Sigmoid colon (tissue), 7 donors: ENCODE results near the gene LENEP. TPM values are rescaled to one million over a fixed set of nuclear protein-coding genes. Genes with fewer than 3 reads are reported as not detected.

Source experiments
- DNase-seq: peaks from one replicate; pipeline ENCODE4 v3.0.0-alpha.2; 2019
- H3K27ac ChIP-seq, 4 donors: fragments of 200-600 bp; sonication (generic); one replicate each; pipeline ENCODE4 v1.5.1; 2016 to 2019; ENCODE audit warnings: mild to moderate bottlenecking in 1 of 4
- H3K27me3 ChIP-seq, 3 donors: fragments of 200-600 bp; sonication (generic); one replicate each; pipeline ENCODE4 v1.5.1; 2019; ENCODE audit warnings: mild to moderate bottlenecking in 1 of 3
- H3K36me3 ChIP-seq, 4 donors: fragments of 200-600 bp; sonication (generic); one replicate each; pipeline ENCODE4 v1.5.1; 2016 to 2019
- H3K4me1 ChIP-seq, 4 donors: fragments of 200-600 bp; sonication (generic); one replicate each; pipeline ENCODE4 v1.5.1; 2017 to 2019
- H3K4me3 ChIP-seq, 4 donors: fragments of 200-600 bp; sonication (generic); one replicate each; pipeline ENCODE4 v1.5.1; 2017 to 2019; ENCODE audit warnings: mild to moderate bottlenecking in 2 of 4, moderate library complexity in 1 of 4
- H3K9me3 ChIP-seq, 4 donors: fragments of 200-600 bp in 3 of 4; sonication (generic) in 3 of 4; one replicate each; pipeline versions ENCODE4 v1.5.1 to v1.6.1; 2013 to 2019
- CTCF ChIP-seq, 4 experiments: fragments of 450-650 bp in 3 of 4; fragments of 200-600 bp in 1 of 4; IDR thresholded peaks; one replicate each; pipeline ENCODE4 v1.5.1; 2016 to 2019; ENCODE audit warnings: antibody characterized with exemption in 4 of 4, mild to moderate bottlenecking in 3 of 4, moderate library complexity in 2 of 4
- EP300 ChIP-seq, 4 donors: sonication (generic); formaldehyde crosslinking; IDR thresholded peaks; one replicate each; pipeline ENCODE4 v1.6.1; 2017; ENCODE audit warnings: antibody characterized with exemption in 4 of 4
- POLR2A ChIP-seq, 2 donors: fragments of 450-650 bp; IDR thresholded peaks; one replicate each; pipeline ENCODE4 v1.6.1; 2016; ENCODE audit warnings: antibody characterized with exemption in 2 of 2, mild to moderate bottlenecking in 2 of 2, moderate library complexity in 2 of 2
- POLR2AphosphoS5 ChIP-seq, 4 donors: sonication (generic); formaldehyde crosslinking; IDR thresholded peaks; one replicate each; pipeline ENCODE4 v1.6.1; 2017; ENCODE audit warnings: antibody characterized with exemption in 4 of 4
- WGBS, 2 donors: extraction: QIAGEN DNeasy Blood & Tissue Kit; methylation state at CpG; one replicate each; pipeline ENCODE4 v1.1.7; 2013; 5-methylcytosine and 5-hydroxymethylcytosine counted together
- intact Hi-C: fragments of 100-400 bp; cut with DNase I; formaldehyde crosslinking; loops from one replicate; pipeline ENCODE4 v1.15.1; 2023
- polyA plus RNA-seq, 3 donors: library from polyadenylated mRNA; stranded (reverse); fragments of 200-250 nt; gene quantifications; one replicate each; pipeline ENCODE4 v1.2.3, GENCODE V29; 2013
- total RNA-seq, 4 donors: library from RNA; depleted of rRNA; stranded (reverse); fragments of >200 nt; gene quantifications; one replicate each; pipeline ENCODE4 v1.1.0, GENCODE V29; 2016
- donor health status: healthy with polysubstance abuse.
- donor health status: Bipolar disorder and iron deficiency.
- donor health status: healthy.

The LENEP gene
- total and polyA plus RNA-seq, 7 donors, result 0.39 TPM; not detected in 6

- intact Hi-C loops, result no loop called here
- no peak overlapping the region for H3K27ac ChIP-seq
- no peak for DNase-seq
- TF ChIP-seq EP300 (IDR thresholded peaks at IDR 0.05) (no peak), CTCF (IDR thresholded peaks at IDR 0.05) (no peak), POLR2A (IDR thresholded peaks at IDR 0.05) (no peak), POLR2AphosphoS5 (IDR thresholded peaks at IDR 0.05) (no peak)
- no peaks in the 10 kb centered on the region for H3K4me1 ChIP-seq
- H3K36me3 ChIP-seq, result no peaks in the 10 kb centered on the region
- WGBS, 2 donors, result 92% methylated on average over 12 of the region's 12 CpGs
- H3K27me3 ChIP-seq, result no peaks in the 10 kb centered on the region
- no peak overlapping the region for H3K4me3 ChIP-seq
- no peaks in the 10 kb centered on the region for H3K9me3 ChIP-seq
Measured at GRCh38 chr1:155032886-155033285, 39.5 kb downstream of the LENEP start.

GRCh38 chr1:155033524-155033923, 40.1 kb downstream of the LENEP start, which contains the start of the genes DCST1 and DCST2:
TSS of gene DCST1 (plus strand) at chr1:155033824. CDS start at chr1:155034037, 213 bp downstream.
TSS of gene DCST2 (minus strand) at chr1:155033781. CDS start at chr1:155033701, 80 bp downstream.
- TF ChIP-seq CTCF (IDR thresholded peaks at IDR 0.05) (no peak), POLR2A (IDR thresholded peaks at IDR 0.05) (no peak), EP300 (IDR thresholded peaks at IDR 0.05) (no peak), POLR2AphosphoS5 (IDR thresholded peaks at IDR 0.05) (no peak)
- Histone ChIP-seq H3K4me1 (peaks cover 0 to under 1% (median 0%) of the 10 kb centered on the region in 4 donors), H3K9me3 (no peaks in the 10 kb centered on the region), H3K27ac (no peak within 1 kb of the TSS), H3K27me3 (no peaks in the 10 kb centered on the region), H3K4me3 (no peak within 1 kb of the TSS), H3K36me3 (no peaks in the 10 kb centered on the region)
- DNase-seq, result no peak
- WGBS, 2 donors, result 95 to 96% methylated on average over 9 of the region's 9 CpGs
- intact Hi-C loops, result no loop called here

- no peaks in the 10 kb centered on the region for H3K27me3 ChIP-seq
- H3K9me3 ChIP-seq, result no peaks in the 10 kb centered on the region
- WGBS, 2 donors, result 87 to 89% methylated on average over 20 of the region's 20 CpGs
- H3K4me3 ChIP-seq, result no peak overlapping the region
- no peak for TF ChIP-seq CTCF (IDR thresholded peaks at IDR 0.05)
- no peak for TF ChIP-seq POLR2A (IDR thresholded peaks at IDR 0.05)
- TF ChIP-seq EP300 (IDR thresholded peaks at IDR 0.05), result no peak
- no peak for TF ChIP-seq POLR2AphosphoS5 (IDR thresholded peaks at IDR 0.05)
- no peak overlapping the region for H3K27ac ChIP-seq
- H3K36me3 ChIP-seq, result no peaks in the 10 kb centered on the region
- H3K4me1 ChIP-seq, result peaks cover 0 to 5% (median 0%) of the 10 kb centered on the region in 4 donors
- intact Hi-C loops, result no loop called here
- DNase-seq, result no peak
Measured at GRCh38 chr1:155034318-155035208, 41.2 kb downstream of the LENEP start.

GRCh38 chr1:155035936-155036335, 42.5 kb downstream of the LENEP start:
- DNase-seq, result no peak
- H3K4me3 ChIP-seq, result no peak overlapping the region
- no peak overlapping the region for H3K27ac ChIP-seq
- no peaks in the 10 kb centered on the region for H3K9me3 ChIP-seq
- H3K36me3 ChIP-seq, result no peaks in the 10 kb centered on the region
- TF ChIP-seq POLR2A (IDR thresholded peaks at IDR 0.05) (no peak), CTCF (IDR thresholded peaks at IDR 0.05) (no peak), EP300 (IDR thresholded peaks at IDR 0.05) (no peak), POLR2AphosphoS5 (IDR thresholded peaks at IDR 0.05) (no peak)
- intact Hi-C loops, result no loop called here
- H3K4me1 ChIP-seq, result peaks cover 0 to 5% (median 0%) of the 10 kb centered on the region in 4 donors
- no peaks in the 10 kb centered on the region for H3K27me3 ChIP-seq
- WGBS, 2 donors, result 83 to 93% methylated on average over 2 of the region's 2 CpGs
